ENCODE measurements around the gene HMGCS1.

DNA sequence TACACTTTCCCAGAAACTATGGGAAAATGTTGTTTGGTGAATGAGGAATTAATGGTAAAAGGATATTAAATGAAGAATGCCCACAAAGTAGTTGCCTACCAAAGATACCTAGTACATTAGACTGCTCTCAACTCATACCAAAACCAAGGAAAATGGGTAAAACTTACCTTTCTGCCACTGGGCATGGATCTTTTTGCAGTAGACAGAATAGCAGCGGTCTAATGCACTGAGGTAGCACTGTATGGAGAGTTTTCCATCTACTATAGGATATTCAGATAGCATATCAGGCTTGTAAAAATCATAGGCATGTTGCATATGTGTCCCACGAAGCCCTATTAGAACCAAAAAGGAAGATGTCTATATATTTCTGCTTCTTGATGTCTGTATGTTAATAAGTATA is 16.4 kb downstream of the HMGCS1 start:
- TF ChIP-seq, protein P1, sequence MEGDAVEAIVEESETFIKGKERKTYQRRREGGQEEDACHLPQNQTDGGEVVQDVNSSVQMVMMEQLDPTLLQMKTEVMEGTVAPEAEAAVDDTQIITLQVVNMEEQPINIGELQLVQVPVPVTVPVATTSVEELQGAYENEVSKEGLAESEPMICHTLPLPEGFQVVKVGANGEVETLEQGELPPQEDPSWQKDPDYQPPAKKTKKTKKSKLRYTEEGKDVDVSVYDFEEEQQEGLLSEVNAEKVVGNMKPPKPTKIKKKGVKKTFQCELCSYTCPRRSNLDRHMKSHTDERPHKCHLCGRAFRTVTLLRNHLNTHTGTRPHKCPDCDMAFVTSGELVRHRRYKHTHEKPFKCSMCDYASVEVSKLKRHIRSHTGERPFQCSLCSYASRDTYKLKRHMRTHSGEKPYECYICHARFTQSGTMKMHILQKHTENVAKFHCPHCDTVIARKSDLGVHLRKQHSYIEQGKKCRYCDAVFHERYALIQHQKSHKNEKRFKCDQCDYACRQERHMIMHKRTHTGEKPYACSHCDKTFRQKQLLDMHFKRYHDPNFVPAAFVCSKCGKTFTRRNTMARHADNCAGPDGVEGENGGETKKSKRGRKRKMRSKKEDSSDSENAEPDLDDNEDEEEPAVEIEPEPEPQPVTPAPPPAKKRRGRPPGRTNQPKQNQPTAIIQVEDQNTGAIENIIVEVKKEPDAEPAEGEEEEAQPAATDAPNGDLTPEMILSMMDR (conservative IDR thresholded peaks at IDR 0.05) = no peak
- TF ChIP-seq ZFX (IDR thresholded peaks at IDR 0.05) = no peak

Data from C4-2B (cell line).